Measurements from ENCODE around the gene ADAMTS4. TPM values are rescaled to one million over a fixed set of nuclear protein-coding genes. Genes with fewer than 3 reads are reported as not detected.

ADAMTS4 gene
- total RNA-seq, 1 experiment from 2014 or later, result 5.2 TPM

DNA sequence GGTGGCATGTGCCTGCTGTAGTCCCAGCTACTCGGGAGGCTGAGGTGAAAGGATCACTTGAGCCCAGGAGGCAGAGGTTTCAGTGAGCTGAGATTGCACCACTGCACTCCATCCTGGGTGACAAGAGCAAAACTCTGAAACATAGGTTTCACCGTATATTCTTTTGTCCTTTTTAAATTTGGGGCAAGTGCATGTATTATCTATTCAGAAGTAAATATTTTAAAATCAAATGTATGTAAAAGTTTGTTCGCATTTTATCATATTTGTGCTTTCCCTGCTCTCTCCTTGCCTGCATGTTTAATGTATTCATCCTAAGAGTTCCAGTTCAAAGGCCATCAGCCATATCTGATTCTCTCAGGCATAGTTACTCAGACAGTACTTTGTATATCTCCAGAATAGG is 53.0 kb downstream of the ADAMTS4 start:
- DNase-seq (ENCODE audit: low read depth), result no peak

DNA sequence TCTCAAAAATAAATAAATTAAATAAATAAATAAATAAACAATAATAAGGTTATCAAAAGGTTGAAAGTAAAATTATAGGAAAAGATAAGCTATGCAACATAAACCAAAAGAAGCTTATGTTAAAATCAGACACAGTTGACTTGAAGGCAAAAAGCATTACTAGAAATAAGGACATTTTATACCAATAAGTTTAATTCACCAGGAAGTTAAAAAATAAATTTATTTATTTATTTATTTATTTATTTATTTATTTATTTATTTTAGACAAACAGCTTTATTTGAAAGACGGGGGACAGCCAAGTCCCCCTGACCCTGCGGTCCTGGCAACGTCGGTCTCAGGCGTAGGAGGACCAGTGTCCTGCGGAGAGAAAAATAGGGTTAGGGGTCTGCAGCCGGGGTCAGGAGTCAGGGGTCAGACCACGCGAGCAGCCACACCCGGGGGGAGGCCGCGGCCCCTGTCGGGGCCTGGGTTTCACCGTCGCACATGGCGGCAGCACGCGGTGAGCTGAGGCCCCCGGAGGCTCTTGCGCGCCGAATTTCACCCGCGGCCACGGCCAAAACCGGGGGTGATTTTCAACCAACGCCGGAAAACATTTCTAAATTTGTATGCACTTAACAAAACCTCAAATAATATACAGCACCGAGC is 58.0 kb downstream of the ADAMTS4 start:
- no peak for DNase-seq (ENCODE audit: low read depth)

DNA sequence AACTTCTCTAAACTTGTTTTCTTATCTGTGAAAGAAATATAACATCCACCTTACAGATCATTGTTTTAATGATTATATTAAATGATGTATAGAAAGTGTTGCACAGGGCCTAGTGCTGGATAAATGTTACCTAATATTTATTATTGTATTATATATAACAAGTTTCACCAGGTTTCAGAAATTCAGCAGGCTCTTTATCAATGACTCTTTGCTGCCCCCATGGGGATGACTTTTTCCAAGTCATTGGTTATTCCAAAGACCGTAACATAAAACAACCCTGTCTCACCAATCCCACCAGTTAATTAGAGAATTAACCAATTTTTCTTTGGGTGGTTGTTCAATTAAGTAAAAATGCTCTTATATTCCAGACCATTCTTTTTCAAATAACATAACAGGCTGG is 59.1 kb downstream of the ADAMTS4 start:
- peak; percentile 40 for DNase-seq (ENCODE audit: low read depth)

- no peak for DNase-seq (ENCODE audit: low read depth)
These were observed 60.4 kb downstream of the ADAMTS4 start for GRCh38 chr1:161138431-161138830.

DNA sequence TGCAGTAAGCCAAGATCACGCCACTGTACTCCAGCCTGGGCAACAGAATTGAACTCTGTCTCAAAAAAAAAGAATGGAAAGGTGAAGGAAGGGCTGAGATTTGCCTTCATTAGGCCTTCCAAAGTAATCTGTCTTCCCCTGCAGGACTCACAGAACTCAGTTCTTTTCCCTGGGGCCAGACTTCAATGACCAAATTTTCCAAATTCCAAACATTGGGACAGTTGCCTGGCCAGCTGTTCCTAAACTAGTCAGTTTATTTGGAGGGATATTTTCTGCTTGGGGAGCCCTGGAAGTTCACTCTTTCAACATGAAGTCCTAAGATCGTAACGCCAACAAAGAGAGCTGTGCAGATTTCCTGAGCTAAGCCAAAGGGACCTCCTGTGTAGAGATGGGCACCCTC is 61.0 kb downstream of the ADAMTS4 start:
- no peak for DNase-seq (ENCODE audit: low read depth)

Other genes starting within 250 kb of the ADAMTS4 start
- not detected in 2 replicates for gene ITLN2, start 244.2 kb downstream of the ADAMTS4 start, total RNA-seq (2014; rRNA removed; shearing (Covaris generic))
- gene F11R, start 177.9 kb downstream of the ADAMTS4 start, total RNA-seq (2014; rRNA removed; shearing (Covaris generic)), result 6.0 and 10.5 TPM in 2 replicates
- 0.48 TPM in 1 of 2 replicates, not detected in the other for gene TSTD1, start 160.1 kb downstream of the ADAMTS4 start, total RNA-seq (2014; rRNA removed; shearing (Covaris generic))
- 63.3 and 67.3 TPM in 2 replicates for gene USF1, start 153.1 kb downstream of the ADAMTS4 start, total RNA-seq (2014; rRNA removed; shearing (Covaris generic))
- 0.20 TPM in 1 of 2 replicates, not detected in the other for gene ARHGAP30, start 129.2 kb downstream of the ADAMTS4 start, total RNA-seq (2014; rRNA removed; shearing (Covaris generic))
- gene NECTIN4, start 109.5 kb downstream of the ADAMTS4 start, total RNA-seq (2014; rRNA removed; shearing (Covaris generic)), result 0.20 TPM in 1 of 2 replicates, not detected in the other
- not detected in 2 replicates for gene KLHDC9, start 100.7 kb downstream of the ADAMTS4 start, total RNA-seq (2014; rRNA removed; shearing (Covaris generic))
- gene PFDN2, start 81.0 kb downstream of the ADAMTS4 start, total RNA-seq (2014; rRNA removed; shearing (Covaris generic)), result 82.0 and 94.4 TPM in 2 replicates
- 27.0 and 27.9 TPM in 2 replicates for gene NIT1, start 80.9 kb downstream of the ADAMTS4 start, total RNA-seq (2014; rRNA removed; shearing (Covaris generic))
- gene DEDD, start 66.4 kb downstream of the ADAMTS4 start, total RNA-seq (2014; rRNA removed; shearing (Covaris generic)), result 20.1 and 23.1 TPM in 2 replicates
- gene UFC1, start 45.1 kb downstream of the ADAMTS4 start, total RNA-seq (2014; rRNA removed; shearing (Covaris generic)), result 81.9 and 95.6 TPM in 2 replicates
- 4.4 and 9.3 TPM in 2 replicates for gene USP21, start 39.6 kb downstream of the ADAMTS4 start, total RNA-seq (2014; rRNA removed; shearing (Covaris generic))
- 12.3 and 16.3 TPM in 2 replicates for gene PPOX, start 32.6 kb downstream of the ADAMTS4 start, total RNA-seq (2014; rRNA removed; shearing (Covaris generic))
- gene B4GALT3, start 21.5 kb downstream of the ADAMTS4 start, total RNA-seq (2014; rRNA removed; shearing (Covaris generic)), result 13.7 and 16.7 TPM in 2 replicates
- 109 and 119 TPM in 2 replicates for gene NDUFS2, start 3.3 kb upstream of the ADAMTS4 start, total RNA-seq (2014; rRNA removed; shearing (Covaris generic))
- gene FCER1G, start 16.2 kb upstream of the ADAMTS4 start, total RNA-seq (2014; rRNA removed; shearing (Covaris generic)), result 1.3 TPM in 1 of 2 replicates, not detected in the other
- not detected in 2 replicates for gene APOA2, start 24.6 kb upstream of the ADAMTS4 start, total RNA-seq (2014; rRNA removed; shearing (Covaris generic))
- 8.4 and 10.0 TPM in 2 replicates for gene TOMM40L, start 27.0 kb upstream of the ADAMTS4 start, total RNA-seq (2014; rRNA removed; shearing (Covaris generic))
- not detected in 2 replicates for gene NR1I3, start 39.1 kb upstream of the ADAMTS4 start, total RNA-seq (2014; rRNA removed; shearing (Covaris generic))
- gene PCP4L1, start 59.7 kb upstream of the ADAMTS4 start, total RNA-seq (2014; rRNA removed; shearing (Covaris generic)), result not detected in 2 replicates
- gene MPZ, start 110.9 kb upstream of the ADAMTS4 start, total RNA-seq (2014; rRNA removed; shearing (Covaris generic)), result 0.24 and 0.39 TPM in 2 replicates
- gene SDHC, start 115.3 kb upstream of the ADAMTS4 start, total RNA-seq (2014; rRNA removed; shearing (Covaris generic)), result 16.1 and 19.5 TPM in 2 replicates
- not detected in 2 replicates for gene CFAP126, start 168.8 kb upstream of the ADAMTS4 start, total RNA-seq (2014; rRNA removed; shearing (Covaris generic))